GM18520 (cell line): Measurements from ENCODE around the gene MAGI1.
"Not testable (repeated sequence)": the region's sequence is repeated elsewhere in the genome, so short reads cannot be mapped to it uniquely, and the experiment has no call there.

Experiments
- ATAC-seq: cut with Tn5 transposase; IDR thresholded peaks from one replicate; pipeline ENCODE4 v1.9.1; 2021; ENCODE audit not compliant: unreplicated experiment

The MAGI1 gene

GRCh38 chr3:66041116-66041515 lies 2.4 kb upstream of the MAGI1 start:
- ATAC-seq = no peak

- ATAC-seq = no peak
Observed at GRCh38 chr3:66039590-66039887, 821 bp upstream of the MAGI1 start.

DNA sequence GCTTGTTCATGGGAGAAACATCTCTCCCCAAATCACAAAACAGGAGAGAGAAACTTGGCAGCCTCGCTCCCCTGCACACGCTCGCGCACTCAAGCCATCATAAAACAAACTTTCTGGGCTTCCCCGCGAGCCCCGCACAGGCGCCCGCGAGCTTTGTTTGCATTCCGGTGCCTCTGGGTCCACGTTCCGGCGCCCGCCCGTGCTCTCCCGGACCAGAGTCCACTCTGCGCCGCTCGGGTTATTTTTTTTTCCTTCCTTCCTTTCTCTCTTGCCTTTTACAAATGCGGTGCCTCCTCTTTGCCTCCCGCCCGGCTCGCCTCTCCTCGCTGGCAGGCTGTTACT lies 363 bp downstream of the MAGI1 start:
- no peak for ATAC-seq

DNA sequence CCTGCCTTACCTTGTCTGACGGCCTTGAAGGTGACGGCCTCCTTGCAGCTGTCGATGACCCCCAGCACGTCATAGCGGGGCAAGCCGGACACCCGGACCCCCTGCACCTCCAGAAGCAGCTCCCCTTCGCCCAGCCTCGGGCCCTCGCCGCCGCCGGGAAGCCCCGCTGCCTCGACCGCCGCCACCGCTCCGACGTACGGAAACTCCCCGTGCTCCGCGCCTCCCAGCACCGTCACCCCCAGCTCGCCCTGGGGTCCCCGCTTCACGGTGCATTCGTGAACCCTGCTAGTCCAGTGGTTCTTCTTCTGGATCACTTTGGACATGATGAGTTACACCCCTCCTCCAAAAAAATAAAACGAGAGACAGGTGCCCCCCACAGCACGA lies 740 bp downstream of the MAGI1 start:
- no peak for ATAC-seq

- ATAC-seq = no peak
Observed at GRCh38 chr3:66037330-66037985, 1.3 kb downstream of the MAGI1 start.

DNA sequence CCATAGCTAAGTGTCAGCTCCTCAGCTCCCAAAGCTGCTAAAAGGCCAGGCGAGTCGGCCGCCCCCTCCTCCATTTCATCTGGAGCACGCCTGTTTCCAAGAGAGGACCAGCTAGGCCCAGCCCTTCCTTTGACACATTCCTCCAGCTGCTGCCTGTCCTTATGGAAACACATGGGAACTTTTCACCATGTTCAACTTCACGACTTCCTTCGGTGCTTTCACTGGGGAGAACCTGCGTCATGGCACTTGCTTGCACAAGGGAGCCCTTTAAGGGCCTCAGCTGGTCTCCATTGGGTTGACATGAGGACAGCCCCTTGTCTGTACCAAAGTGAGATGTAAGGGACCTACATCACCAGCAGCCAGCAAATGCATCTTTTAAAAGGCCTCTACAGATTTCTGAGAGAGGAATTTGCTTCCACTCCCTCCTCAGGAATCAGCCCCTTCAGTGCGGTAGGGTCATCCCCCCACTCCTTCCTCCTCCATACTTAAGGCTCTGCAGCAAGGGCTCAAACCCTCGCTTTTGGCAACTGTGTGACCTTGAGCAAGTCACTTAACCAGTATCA lies 2.1 kb downstream of the MAGI1 start:
- no peak for ATAC-seq

DNA sequence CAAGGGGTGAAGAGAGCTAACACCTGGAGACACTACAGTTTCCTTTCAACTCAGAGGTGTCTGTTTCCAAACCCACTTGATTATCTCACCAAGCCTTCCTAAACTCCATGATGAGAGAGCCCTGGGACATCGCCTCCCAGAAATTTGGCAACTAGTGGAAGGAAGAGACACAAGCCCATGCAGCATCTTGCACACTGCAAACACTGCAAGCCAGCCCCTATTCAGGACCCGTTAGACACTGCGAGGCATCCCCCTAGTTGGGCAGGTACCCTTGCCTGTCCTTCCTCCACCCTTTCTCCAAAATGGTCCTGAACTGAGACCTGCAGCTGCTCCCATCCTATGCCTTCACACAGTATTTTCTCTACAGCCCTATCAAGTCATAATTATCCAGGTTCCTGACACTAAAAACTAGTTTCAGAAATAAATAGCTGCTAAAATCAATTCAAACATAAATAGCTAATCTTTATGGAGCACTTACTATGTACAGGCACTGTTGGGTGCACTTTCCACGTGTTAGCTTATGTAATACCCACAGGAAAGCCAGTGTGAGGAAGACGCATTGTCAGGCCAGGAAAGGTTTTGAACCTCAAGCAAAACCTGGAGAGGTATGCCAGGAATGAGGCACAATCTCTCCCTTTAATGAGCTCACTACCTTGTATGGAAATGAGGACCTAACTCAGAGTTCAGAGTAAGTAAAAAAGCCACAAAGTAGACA lies 2.8 kb downstream of the MAGI1 start:
- ATAC-seq = no peak

DNA sequence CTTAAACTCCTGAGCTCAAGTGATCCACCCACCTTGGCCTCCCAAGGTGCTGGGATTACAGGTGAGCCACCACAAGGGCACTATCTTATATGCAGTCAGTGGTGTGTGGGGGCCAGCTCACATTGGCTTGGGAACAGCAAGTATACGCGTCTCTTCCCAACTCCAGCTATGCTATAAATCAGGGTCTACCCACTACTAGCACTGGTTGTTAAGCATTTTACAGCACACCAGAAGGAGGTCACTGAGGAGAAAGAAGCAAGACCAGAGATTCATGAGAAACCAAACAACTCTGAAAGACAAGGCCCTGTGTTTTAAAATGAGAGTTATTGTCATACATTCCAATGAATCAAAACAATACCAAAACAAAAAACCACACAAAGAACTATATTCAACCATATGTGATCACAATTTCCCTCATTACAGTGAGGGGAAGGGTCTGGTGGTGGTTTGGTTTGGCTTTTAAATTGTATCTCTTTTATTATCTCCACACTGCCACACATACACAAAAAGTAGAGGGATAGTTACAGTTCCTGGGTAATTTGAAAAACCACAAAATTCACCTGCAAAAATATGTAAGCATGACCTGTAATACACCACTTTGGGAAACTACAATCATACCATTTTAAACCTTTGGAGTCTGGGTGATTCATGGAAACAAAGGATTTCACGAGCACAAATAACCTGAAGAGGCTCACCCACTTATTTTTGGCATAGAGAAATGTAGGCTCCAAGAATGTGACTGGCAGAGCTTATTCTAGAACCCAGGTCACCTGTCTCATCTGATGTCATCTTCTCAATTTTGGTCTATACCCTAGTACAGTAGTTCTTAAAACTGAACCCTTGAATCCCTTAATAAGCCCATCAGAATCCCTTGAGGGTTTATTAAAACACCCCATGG lies 5.2 kb downstream of the MAGI1 start:
- ATAC-seq = no peak

GRCh38 chr3:66031102-66031698 lies 7.5 kb downstream of the MAGI1 start:
- ATAC-seq = no peak

DNA sequence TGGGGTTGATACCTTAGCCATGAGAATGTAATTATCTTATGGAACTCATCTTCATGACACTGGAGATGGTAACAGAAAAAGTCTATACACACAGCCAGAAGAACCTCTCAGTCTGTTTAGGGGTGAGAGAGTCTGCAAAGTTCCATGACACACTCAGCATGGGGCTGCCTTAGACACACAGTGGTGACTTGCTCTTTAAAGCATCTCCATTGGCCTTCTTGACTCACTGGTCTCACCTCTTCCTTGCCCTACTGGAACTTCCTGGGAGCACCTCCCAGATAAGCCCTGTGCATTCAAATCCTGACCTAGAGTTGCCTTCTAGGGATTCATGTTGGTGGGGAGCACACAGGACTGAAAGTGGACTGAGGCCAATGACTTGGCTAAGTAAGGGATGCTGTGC lies 9.3 kb downstream of the MAGI1 start:
- ATAC-seq = no peak

DNA sequence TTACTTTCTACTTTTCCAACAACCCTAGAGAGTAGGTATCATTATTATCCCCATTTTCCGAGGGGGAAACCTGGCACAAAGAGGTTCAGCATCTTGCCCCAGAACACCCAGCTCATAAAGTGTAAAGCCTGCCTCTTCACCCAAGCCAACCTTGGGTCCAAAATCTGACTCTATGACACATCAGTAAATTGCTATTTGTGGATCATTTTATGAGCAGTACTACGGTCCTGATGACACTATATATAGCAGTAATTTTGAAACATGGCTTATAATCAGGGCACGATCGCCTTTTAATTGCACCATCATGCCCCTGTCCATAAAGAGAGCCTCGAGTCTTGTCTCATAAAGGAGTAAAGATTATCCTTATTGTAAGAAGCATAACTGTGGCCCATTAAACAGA lies 9.7 kb downstream of the MAGI1 start:
- no peak for ATAC-seq

DNA sequence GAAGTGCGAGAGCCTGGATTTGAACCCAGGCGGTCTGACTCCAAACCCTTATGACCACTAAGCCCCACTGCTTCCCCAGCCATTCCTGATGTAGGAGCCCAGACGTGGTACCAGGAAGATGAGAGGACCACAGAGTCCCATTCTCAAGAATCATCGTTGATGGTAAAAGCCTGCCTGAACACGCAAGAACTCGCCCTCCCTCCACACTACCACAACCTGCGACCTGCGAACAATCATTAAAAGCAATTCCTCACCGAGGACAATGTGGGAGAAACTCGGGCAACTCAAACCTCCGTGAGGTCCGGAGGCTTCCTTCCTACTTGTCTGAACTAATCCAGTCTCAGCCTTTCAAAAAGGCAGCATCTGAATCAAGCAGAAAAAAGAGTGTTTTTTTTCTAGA lies 10.3 kb downstream of the MAGI1 start:
- ATAC-seq = no peak

DNA sequence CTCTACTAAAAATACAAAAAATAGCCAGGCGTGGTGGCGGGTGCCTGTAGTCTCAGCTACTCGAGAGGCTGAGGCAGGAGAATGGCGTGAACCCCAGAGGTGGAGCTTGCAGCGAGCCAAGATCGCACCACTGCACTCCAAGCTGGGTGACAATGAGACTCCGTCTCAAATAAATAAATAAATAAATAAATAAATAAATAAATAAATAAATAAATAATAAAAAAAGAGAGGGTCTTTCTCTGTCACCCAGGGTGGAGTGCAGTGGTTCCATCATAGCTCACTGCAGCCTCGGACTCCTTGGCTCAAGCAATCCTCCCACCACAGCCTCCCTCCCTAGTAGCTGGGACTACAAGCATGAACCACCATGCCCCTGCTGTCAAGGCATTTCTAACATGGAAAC lies 11.6 kb downstream of the MAGI1 start:
- ATAC-seq = not testable (repeated sequence)

GRCh38 chr3:66023738-66024385 lies 14.9 kb downstream of the MAGI1 start:
- no peak for ATAC-seq

DNA sequence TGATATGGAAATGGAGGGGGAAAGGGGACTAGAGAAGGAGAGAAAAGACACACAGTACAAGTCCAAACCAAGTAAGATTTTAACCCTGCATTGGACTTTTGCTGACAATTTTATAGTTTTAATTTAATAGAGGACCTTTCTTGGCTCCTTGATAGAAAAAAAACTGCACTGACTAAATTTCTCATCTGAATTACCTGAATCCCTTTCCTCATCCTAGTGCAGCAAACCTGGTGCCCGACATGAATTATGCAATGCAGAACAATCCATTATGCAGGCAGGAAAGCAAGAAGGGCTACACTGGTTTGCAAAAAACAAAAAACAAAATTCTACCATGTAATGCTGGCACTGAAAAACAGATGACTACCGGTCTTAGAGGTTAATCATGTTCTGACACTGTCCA lies 15.5 kb downstream of the MAGI1 start:
- no peak for ATAC-seq

GRCh38 chr3:66021731-66022131 lies 17.0 kb downstream of the MAGI1 start:
- no peak for ATAC-seq

DNA sequence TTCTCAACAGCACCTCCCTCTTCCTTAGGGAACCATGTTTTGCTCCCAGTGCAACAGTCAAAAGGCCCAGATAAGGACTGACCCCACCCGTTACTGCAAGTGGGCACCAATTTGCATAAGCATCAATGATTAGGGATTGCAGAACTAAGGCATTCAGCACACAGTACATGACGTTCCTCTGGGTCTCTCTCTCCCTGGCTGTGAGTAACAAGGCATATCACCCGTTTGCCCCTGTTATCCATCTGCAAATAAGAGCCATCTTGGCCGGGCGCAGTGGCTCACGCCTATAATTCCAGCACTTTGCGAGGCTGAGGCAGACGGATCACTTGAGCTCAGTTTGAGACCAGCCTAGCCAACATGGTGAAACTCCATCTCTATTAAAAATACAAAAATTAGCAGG lies 18.8 kb downstream of the MAGI1 start:
- no peak for ATAC-seq

DNA sequence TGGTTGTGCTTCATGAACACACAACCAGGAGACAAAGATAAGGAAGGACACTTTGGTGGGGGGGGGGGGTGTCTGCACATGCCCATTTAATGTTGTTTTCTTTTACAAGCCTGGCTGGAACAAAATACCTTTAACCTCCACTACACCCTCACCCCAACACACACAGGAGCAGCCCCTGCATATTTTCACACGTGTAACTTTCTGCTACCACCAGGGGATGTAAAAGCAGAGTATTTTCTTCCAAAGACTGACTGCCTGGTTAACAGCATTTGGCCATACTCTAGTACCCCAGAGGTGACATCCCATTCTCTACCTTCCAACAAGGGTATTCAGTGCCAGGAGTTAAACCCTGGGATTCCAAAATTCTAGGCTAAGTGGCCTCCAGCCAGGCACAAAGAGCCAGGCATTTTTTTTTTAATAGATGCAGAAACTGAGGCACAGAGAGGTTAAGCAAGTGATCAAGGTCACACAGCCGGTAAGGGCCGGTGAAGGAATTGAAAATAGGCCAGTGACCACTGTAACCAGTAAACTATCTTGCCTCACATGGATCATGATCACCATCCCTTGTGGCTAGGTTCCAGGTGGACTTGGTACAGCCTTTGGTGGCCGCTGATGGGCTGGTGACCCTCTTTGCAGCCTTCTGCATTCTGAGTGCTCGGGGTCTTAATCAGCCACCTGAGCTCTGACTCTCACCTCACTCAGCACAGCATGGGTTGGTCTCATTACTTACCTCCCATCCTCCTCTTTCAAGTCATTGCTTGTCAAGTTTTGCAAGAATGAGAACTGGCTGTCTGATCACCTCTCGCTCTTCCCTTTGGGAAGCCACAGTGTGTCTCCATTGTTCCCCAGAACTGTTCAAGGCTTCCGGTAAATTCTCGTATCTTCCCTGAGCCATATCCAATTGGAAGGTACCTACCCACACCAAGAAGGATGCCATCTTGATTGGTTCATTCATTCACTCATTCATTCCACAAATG lies 20.4 kb downstream of the MAGI1 start:
- ATAC-seq = no peak

GRCh38 chr3:66017591-66017990 lies 21.1 kb downstream of the MAGI1 start:
- ATAC-seq = no peak

DNA sequence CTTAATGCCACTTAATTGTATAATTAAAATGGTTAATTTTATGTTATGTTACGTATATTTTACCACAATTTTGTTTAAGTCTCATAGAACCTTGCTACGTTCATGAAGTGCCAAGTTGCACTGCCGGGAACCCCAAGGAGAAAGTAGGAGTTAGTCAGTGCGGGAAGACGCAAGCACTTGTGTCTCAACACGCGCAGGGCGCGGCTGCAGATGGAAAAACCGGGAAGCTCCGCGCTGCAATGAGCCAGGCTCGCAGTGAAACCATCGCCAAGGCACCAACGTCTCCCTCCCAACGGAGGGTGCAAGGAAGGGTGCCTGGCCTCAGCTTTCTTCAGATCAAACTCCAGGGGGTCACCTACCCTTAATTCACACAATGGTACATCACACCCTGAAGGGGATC lies 21.6 kb downstream of the MAGI1 start:
- no peak for ATAC-seq
